HepG2 (cell line): ENCODE measurements around the gene PMIS2. TPM values are rescaled to one million over a fixed set of nuclear protein-coding genes. Genes with fewer than 3 reads are reported as not detected.
A peak's percentile ranks its signal among the peaks of the same experiment; 100 is the strongest.

ENCODE experiments used
- AKAP8 ChIP-seq: sonication (generic); formaldehyde crosslinking; IDR thresholded peaks from 2 replicates; pipeline ENCODE4 v1.5.1; 2020; ENCODE audit warnings: mild to moderate bottlenecking, missing genetic modification reagents
- DPF2 ChIP-seq: sonication (generic); formaldehyde crosslinking; IDR thresholded peaks from 2 replicates; pipeline ENCODE4 v1.4.0; 2020; ENCODE audit warnings: mild to moderate bottlenecking, low read depth, missing genetic modification reagents, borderline replicate concordance
- GMEB1 ChIP-seq: sonication (generic); formaldehyde crosslinking; IDR thresholded peaks from 2 replicates; pipeline ENCODE4 v1.5.1; 2020; ENCODE audit warnings: missing genetic modification reagents, mild to moderate bottlenecking, borderline replicate concordance
- JARID2 ChIP-seq: sonication (generic); formaldehyde crosslinking; IDR thresholded peaks from 2 replicates; pipeline ENCODE4 v1.8.1; 2023; ENCODE audit warnings: missing genetic modification reagents, inconsistent platforms; ENCODE audit not compliant: insufficient replicate concordance
- KAT2B ChIP-seq: fragments of 150-350 bp; IDR thresholded peaks from 2 replicates; pipeline ENCODE4 v1.6.1; 2014; ENCODE audit warnings: low read depth, low read length, borderline replicate concordance
- NPAS2 ChIP-seq: sonication (generic); formaldehyde crosslinking; IDR thresholded peaks from 2 replicates; pipeline ENCODE4 v1.8.0; 2022; ENCODE audit warnings: mild to moderate bottlenecking, missing genetic modification reagents, borderline replicate concordance
- RCOR2 ChIP-seq: IDR thresholded peaks from 2 replicates; pipeline ENCODE4 v1.6.1; 2016; ENCODE audit warnings: missing biosample characterization, missing genetic modification reagents
- SALL2 ChIP-seq: sonication (generic); formaldehyde crosslinking; IDR thresholded peaks from 2 replicates; pipeline ENCODE4 v1.8.1; 2023; ENCODE audit warnings: mild to moderate bottlenecking, missing genetic modification reagents, inconsistent platforms
- SMAD9 ChIP-seq: sonication (generic); formaldehyde crosslinking; IDR thresholded peaks from 2 replicates; pipeline ENCODE4 v1.5.1; 2020; ENCODE audit warnings: mild to moderate bottlenecking, missing genetic modification reagents
- SOX5 ChIP-seq: IDR thresholded peaks from 2 replicates; pipeline ENCODE4 v1.6.1; 2016; ENCODE audit warnings: borderline replicate concordance
- ZKSCAN1 ChIP-seq: fragments of 150-350 bp; IDR thresholded peaks from 2 replicates; pipeline ENCODE4 v1.6.1; 2014; ENCODE audit warnings: low read length
- ZNF205 ChIP-seq: IDR thresholded peaks from 2 replicates; pipeline ENCODE4 v1.6.1; 2018; ENCODE audit warnings: missing biosample characterization, missing genetic modification reagents
- ZNF224 ChIP-seq: sonication (generic); formaldehyde crosslinking; IDR thresholded peaks from 2 replicates; pipeline ENCODE4 v1.5.0; 2020; ENCODE audit warnings: mild to moderate bottlenecking, missing genetic modification reagents
- ZNF432 ChIP-seq: sonication (generic); formaldehyde crosslinking; IDR thresholded peaks from 2 replicates; pipeline ENCODE4 v1.5.0; 2020; ENCODE audit warnings: missing genetic modification reagents, mild to moderate bottlenecking, borderline replicate concordance
- ZNF546 ChIP-seq: sonication (generic); formaldehyde crosslinking; conservative IDR thresholded peaks from 2 replicates; pipeline ENCODE4 v1.8.1; 2023; ENCODE audit warnings: mild to moderate bottlenecking, missing genetic modification reagents
- ZNF792 ChIP-seq: IDR thresholded peaks from 2 replicates; pipeline ENCODE4 v1.6.1; 2016
- ZSCAN30 ChIP-seq: sonication (generic); formaldehyde crosslinking; IDR thresholded peaks from 2 replicates; pipeline ENCODE4 v1.5.0; 2020; ENCODE audit warnings: mild to moderate bottlenecking, missing genetic modification reagents
- polyA plus RNA-seq, 8 experiments: library from polyadenylated mRNA; depleted of rRNA in 3 of 8; stranded (reverse) in 7 of 8; unstranded in 1 of 8; fragments of >200 nt; fragmentation: Illumina TruSeq in 4 of 8; extraction: Trizol in 4 of 8; gene quantifications; 2 replicates each; pipeline versions ENCODE4 v1.2.1 to v1.2.3, GENCODE V29; 2011 to 2016; ENCODE audit warnings: low read depth in 4 of 8, missing spikeins in 1 of 8, mixed read lengths in 1 of 8; ENCODE audit not compliant: insufficient read depth in 1 of 8
- total RNA-seq, 5 experiments: library from RNA; depleted of rRNA; stranded (reverse); fragments of >200 nt; fragmentation: Illumina TruSeq; extraction: Trizol; gene quantifications; 2 replicates each; pipeline ENCODE4 v1.2.3, GENCODE V29; 2016; ENCODE audit warnings: low read depth in 1 of 5
- TF ChIP-seq, protein P1 (sequence below): sonication (generic); formaldehyde crosslinking; IDR thresholded peaks from 2 replicates; pipeline ENCODE4 v1.9.0; 2021; ENCODE audit warnings: missing genetic modification reagents, mild to moderate bottlenecking, borderline replicate concordance
- TF ChIP-seq, protein P2 (sequence below): sonication (generic); formaldehyde crosslinking; IDR thresholded peaks from 2 replicates; pipeline ENCODE4; 2020; ENCODE audit warnings: missing genetic modification reagents, mild to moderate bottlenecking, borderline replicate concordance
- TF ChIP-seq, protein P3 (sequence below): sonication (generic); formaldehyde crosslinking; IDR thresholded peaks from 2 replicates; pipeline ENCODE4 v1.4.0; 2020; ENCODE audit warnings: missing genetic modification reagents

The PMIS2 gene
- total and polyA plus RNA-seq, 2 of the 13 experiments (the other 11 are each of a cell fraction or from before 2014, with no cell fraction given), result not detected

GRCh38 chr19:35612559-35613321 is 26.8 kb downstream of the PMIS2 start, which contains the start of gene HAUS5 (continued):
- TF ChIP-seq, protein P1, sequence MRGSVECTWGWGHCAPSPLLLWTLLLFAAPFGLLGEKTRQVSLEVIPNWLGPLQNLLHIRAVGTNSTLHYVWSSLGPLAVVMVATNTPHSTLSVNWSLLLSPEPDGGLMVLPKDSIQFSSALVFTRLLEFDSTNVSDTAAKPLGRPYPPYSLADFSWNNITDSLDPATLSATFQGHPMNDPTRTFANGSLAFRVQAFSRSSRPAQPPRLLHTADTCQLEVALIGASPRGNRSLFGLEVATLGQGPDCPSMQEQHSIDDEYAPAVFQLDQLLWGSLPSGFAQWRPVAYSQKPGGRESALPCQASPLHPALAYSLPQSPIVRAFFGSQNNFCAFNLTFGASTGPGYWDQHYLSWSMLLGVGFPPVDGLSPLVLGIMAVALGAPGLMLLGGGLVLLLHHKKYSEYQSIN (CRISPR knock-in tag), result no peak
- TF ChIP-seq ZNF432, result no peak
- TF ChIP-seq SALL2 (CRISPR knock-in tag), result peak; percentile 73; the same call in 1 of the 2 replicates
- no peak for TF ChIP-seq ZNF546
- no peak for TF ChIP-seq RCOR2
- no peak for TF ChIP-seq ZNF224
- peak; percentile 51 for TF ChIP-seq JARID2
- TF ChIP-seq SOX5, result peak; percentile 35; the same call in 1 of the 2 replicates
- TF ChIP-seq ZNF792 (CRISPR knock-in tag), result 0 out of 2 replicates have a peak, but pooled peaks have one; percentile 44
- no peak for TF ChIP-seq ZSCAN30
- TF ChIP-seq, protein P2, sequence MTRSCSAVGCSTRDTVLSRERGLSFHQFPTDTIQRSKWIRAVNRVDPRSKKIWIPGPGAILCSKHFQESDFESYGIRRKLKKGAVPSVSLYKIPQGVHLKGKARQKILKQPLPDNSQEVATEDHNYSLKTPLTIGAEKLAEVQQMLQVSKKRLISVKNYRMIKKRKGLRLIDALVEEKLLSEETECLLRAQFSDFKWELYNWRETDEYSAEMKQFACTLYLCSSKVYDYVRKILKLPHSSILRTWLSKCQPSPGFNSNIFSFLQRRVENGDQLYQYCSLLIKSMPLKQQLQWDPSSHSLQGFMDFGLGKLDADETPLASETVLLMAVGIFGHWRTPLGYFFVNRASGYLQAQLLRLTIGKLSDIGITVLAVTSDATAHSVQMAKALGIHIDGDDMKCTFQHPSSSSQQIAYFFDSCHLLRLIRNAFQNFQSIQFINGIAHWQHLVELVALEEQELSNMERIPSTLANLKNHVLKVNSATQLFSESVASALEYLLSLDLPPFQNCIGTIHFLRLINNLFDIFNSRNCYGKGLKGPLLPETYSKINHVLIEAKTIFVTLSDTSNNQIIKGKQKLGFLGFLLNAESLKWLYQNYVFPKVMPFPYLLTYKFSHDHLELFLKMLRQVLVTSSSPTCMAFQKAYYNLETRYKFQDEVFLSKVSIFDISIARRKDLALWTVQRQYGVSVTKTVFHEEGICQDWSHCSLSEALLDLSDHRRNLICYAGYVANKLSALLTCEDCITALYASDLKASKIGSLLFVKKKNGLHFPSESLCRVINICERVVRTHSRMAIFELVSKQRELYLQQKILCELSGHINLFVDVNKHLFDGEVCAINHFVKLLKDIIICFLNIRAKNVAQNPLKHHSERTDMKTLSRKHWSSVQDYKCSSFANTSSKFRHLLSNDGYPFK, result peak; percentile 61; the same call in 1 of the 2 replicates
- TF ChIP-seq DPF2 (CRISPR knock-in tag), result no peak
- no peak for TF ChIP-seq KAT2B
- TF ChIP-seq GMEB1 (CRISPR knock-in tag), result peak; percentile 75; the same call in 1 of the 2 replicates
- no peak for TF ChIP-seq SMAD9 (CRISPR knock-in tag)
- 0 out of 2 replicates have a peak, but pooled peaks have one; percentile 54 for TF ChIP-seq ZNF205 (CRISPR knock-in tag)
- no peak for TF ChIP-seq AKAP8 (CRISPR knock-in tag)
- no peak for TF ChIP-seq NPAS2 (CRISPR knock-in tag)
- no peak for TF ChIP-seq ZKSCAN1
- TF ChIP-seq, protein P3, sequence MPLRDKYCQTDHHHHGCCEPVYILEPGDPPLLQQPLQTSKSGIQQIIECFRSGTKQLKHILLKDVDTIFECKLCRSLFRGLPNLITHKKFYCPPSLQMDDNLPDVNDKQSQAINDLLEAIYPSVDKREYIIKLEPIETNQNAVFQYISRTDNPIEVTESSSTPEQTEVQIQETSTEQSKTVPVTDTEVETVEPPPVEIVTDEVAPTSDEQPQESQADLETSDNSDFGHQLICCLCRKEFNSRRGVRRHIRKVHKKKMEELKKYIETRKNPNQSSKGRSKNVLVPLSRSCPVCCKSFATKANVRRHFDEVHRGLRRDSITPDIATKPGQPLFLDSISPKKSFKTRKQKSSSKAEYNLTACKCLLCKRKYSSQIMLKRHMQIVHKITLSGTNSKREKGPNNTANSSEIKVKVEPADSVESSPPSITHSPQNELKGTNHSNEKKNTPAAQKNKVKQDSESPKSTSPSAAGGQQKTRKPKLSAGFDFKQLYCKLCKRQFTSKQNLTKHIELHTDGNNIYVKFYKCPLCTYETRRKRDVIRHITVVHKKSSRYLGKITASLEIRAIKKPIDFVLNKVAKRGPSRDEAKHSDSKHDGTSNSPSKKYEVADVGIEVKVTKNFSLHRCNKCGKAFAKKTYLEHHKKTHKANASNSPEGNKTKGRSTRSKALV (CRISPR knock-in tag), result no peak
